Subcutaneous abdominal adipose tissue (tissue), 5 donors: ENCODE data around the gene DYNC2H1.

Experiments used
- H3K27ac ChIP-seq: one replicate; pipeline ENCODE4 v1.7.0; 2013; ENCODE audit warnings: low read depth, mild to moderate bottlenecking, inconsistent platforms, low read length, moderate library complexity
- H3K27me3 ChIP-seq, 5 donors: one replicate each; pipeline ENCODE4 v1.7.0; 2013; ENCODE audit warnings: low read length in 5 of 5, inconsistent platforms in 1 of 5; ENCODE audit not compliant: control insufficient read depth in 5 of 5, insufficient read depth in 4 of 5
- H3K36me3 ChIP-seq, 5 donors: one replicate each; pipeline ENCODE4 v1.7.0; 2013; ENCODE audit warnings: low read length in 5 of 5; ENCODE audit not compliant: control insufficient read depth in 5 of 5, insufficient read depth in 5 of 5
- H3K4me1 ChIP-seq, 5 donors: one replicate each; pipeline ENCODE4 v1.7.0; 2013; ENCODE audit warnings: low read length in 5 of 5, mild to moderate bottlenecking in 3 of 5, moderate library complexity in 1 of 5; ENCODE audit not compliant: control insufficient read depth in 5 of 5, insufficient read depth in 5 of 5
- H3K4me3 ChIP-seq, 5 donors: one replicate each; pipeline ENCODE4 v1.7.0; 2013; ENCODE audit warnings: low read length in 5 of 5, low read depth in 1 of 5
- H3K9ac ChIP-seq, 5 donors: one replicate each; pipeline ENCODE4 v1.7.0; 2013; ENCODE audit warnings: low read length in 5 of 5, mild to moderate bottlenecking in 4 of 5, moderate library complexity in 3 of 5
- H3K9me3 ChIP-seq, 5 donors: one replicate each; pipeline ENCODE4 v1.7.0; 2013; ENCODE audit warnings: low read length in 5 of 5; ENCODE audit not compliant: control insufficient read depth in 5 of 5
- donor health status: healthy.
- donor health status: healthy.
- donor health status: healthy.
- donor health status: healthy.
- donor health status: healthy.

Gene DYNC2H1

DNA sequence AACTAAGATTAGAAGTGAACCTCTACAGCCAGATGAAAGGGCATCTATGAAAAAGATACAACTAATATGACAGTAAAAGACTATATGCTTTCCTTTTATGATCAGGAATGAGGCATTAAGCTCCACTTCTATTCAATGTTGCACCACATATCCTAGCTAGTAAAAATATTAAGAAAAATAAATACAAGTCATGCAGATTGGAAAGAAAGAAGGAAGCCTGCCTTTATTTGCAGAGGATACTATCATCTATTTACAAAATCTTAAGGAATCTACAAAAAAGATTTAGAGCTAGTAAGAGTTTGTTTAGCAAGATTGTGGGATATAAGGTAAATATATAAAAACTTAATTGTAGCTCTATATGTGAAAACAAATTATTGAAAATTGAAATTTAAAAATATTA lies 308.8 kb downstream of the DYNC2H1 start:
- Histone ChIP-seq H3K27ac (no peak overlapping the region), H3K9me3 (no peaks in the 10 kb centered on the region), H3K27me3 (no peaks in the 10 kb centered on the region), H3K4me1 (no peaks in the 10 kb centered on the region), H3K9ac (no peak overlapping the region), H3K36me3 (peaks cover 0 to 7% (median 0%) of the 10 kb centered on the region in 5 donors), H3K4me3 (no peak overlapping the region)

DNA sequence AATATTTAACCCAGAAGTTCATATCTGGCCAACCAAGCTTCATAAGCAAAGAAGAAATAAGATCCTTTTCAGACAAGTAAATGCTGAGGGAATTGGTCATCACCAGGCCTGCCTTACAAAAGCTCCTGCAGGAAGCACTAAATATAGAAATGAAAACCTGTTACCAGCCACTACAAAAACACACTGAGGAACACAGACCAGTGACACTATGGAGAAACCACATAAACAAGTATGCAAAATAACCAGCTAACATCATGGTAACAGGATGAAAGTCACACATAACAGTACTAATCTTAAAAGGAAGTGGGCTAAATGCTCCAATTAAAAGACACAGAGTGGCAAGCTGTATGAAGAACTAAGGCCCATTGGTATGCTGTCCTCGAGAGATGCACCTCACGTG lies 311.4 kb downstream of the DYNC2H1 start:
- no peaks in the 10 kb centered on the region for H3K4me1 ChIP-seq
- no peak overlapping the region for H3K4me3 ChIP-seq
- no peak overlapping the region for H3K27ac ChIP-seq
- H3K36me3 ChIP-seq, result peaks cover 0 to 7% (median 0%) of the 10 kb centered on the region in 5 donors
- no peaks in the 10 kb centered on the region for H3K27me3 ChIP-seq
- H3K9ac ChIP-seq, result no peak overlapping the region
- H3K9me3 ChIP-seq, result no peaks in the 10 kb centered on the region

DNA sequence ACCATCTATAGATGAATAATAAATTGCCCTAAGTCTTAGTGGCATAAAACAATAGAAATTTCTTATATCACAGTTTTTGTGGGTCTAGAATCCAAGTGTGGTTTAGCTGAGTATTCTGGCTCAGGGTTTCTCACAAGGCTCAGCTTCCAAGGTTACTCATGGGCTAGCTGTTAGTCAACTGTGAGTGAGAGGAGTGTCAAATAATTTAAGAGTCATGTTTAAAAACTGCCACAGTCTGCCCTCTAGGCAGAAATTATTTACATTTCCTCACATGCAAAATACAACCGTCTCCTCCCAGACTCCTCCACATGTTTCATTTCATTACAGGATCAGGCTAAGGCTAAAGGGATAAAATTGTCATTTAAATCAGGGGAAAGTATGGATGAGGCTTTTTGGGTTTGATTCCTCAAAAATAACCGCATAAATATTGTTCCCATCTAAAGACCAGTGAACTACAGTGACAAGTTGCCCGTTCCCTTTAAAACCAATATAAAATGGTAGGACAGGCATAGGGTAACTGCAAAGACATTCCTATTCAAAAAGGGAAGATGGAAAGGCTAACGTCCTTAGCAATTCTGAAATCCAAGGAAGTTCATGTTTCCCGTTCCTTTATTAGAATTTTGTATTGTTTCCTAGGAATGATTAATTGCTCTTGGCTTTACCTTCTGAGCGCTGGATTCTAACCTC lies 324.3 kb downstream of the DYNC2H1 start:
- Histone ChIP-seq H3K9me3 (no peaks in the 10 kb centered on the region), H3K27ac (no peak overlapping the region), H3K27me3 (no peaks in the 10 kb centered on the region), H3K4me1 (peaks cover 0 to 4% (median 0%) of the 10 kb centered on the region in 5 donors), H3K9ac (no peak overlapping the region), H3K4me3 (no peak overlapping the region), H3K36me3 (peaks cover 0 to 11% (median 5%) of the 10 kb centered on the region in 5 donors)

DNA sequence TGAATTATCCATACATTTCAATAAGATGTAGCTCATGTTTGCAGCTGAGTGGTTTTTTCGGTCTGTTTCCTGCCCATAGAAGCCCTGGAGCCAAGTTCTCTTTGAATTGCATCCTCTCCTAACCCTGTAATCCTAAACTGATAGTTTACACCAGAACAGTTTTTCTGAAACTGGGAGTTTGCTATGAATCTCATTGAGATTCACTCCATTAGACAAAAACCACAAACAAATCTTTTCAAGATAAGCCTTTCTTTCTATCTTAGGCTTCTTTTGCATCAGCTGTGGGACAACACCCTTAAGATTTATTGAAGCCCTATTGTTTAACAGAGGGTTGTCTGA lies 324.8 kb downstream of the DYNC2H1 start:
- H3K4me3 ChIP-seq, result no peak overlapping the region
- H3K4me1 ChIP-seq, result peaks cover 0 to 4% (median 0%) of the 10 kb centered on the region in 5 donors
- peaks cover 0 to 11% (median 5%) of the 10 kb centered on the region in 5 donors for H3K36me3 ChIP-seq
- H3K9ac ChIP-seq, result no peak overlapping the region
- no peaks in the 10 kb centered on the region for H3K9me3 ChIP-seq
- no peaks in the 10 kb centered on the region for H3K27me3 ChIP-seq
- H3K27ac ChIP-seq, result no peak overlapping the region

DNA sequence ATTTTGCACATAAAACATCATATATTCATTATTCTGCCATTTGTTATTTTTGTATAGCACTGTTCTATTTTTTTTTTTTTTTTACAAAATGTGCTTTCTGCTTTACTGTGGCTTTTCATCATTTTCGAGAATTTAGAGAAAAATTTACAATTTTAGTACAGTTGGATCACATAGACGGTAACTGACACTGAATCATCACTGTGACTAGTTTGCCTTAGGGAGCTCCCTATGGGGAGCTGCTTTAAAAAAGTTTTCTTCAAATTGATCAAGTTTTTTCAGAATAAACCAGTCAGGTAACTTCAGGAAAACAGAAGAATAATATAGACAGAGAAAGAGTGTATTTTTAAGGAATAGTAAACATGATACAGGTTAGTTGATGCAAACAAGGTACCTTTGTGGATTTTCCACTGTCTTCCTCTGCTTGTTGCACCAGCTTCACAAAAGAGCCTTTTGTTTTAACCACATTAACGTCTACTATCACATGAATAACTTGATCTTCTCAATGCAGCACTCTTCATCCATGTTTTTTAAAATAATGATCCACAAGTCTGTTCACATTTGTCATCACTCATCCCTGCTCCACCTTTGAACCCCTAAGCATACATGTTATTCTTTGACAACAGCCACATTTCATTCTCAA lies 327.0 kb downstream of the DYNC2H1 start:
- Histone ChIP-seq H3K4me3 (no peak overlapping the region), H3K4me1 (peaks cover 0 to 4% (median 0%) of the 10 kb centered on the region in 5 donors), H3K9me3 (no peaks in the 10 kb centered on the region), H3K36me3 (peaks cover 2 to 11% (median 5%) of the 10 kb centered on the region in 5 donors), H3K9ac (no peak overlapping the region), H3K27me3 (no peaks in the 10 kb centered on the region), H3K27ac (no peak overlapping the region)

DNA sequence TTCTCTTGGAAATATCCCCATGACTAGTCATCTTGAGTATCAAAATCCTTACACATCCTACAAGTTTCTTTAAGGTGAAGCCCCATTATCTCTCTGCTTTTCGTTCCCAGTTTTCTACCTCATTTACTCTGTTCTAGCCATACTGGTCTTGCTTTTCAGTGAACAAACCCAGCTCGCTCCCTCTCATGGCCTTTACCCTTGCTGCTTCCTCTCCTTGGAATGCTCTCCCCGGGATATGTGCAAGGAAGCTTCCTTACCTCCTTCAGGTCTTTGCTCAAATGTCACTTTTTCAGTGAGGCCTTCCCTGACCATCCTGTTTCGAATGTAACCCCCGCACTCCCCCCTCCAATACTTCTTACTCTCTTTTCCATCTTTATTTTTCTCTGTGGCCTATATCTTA lies 331.8 kb downstream of the DYNC2H1 start:
- peaks cover 2 to 10% (median 5%) of the 10 kb centered on the region in 5 donors for H3K36me3 ChIP-seq
- H3K9ac ChIP-seq, result no peak overlapping the region
- no peaks in the 10 kb centered on the region for H3K4me1 ChIP-seq
- no peak overlapping the region for H3K4me3 ChIP-seq
- no peaks in the 10 kb centered on the region for H3K27me3 ChIP-seq
- H3K9me3 ChIP-seq, result no peaks in the 10 kb centered on the region
- H3K27ac ChIP-seq, result no peak overlapping the region

DNA sequence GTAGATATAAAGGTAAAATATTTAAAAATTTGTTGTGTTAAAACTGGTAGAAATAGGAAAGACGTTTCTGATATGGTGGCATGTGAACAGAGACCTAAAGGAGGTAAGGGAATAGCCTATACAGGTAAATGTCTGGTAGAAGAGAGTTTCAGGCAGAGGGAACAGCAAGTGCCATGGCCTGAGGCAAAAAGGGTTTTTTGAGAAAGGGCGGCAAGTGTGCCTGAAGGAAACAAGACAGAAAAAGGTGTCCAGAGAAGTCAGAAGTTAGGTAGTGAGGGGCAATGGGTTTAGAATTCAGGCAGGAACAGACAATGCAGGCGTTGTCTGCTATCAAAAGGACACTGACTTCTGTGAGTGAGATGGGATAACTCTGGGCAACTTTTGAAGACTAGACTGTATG lies 339.7 kb downstream of the DYNC2H1 start:
- Histone ChIP-seq H3K9ac (no peak overlapping the region), H3K4me3 (no peak overlapping the region), H3K27ac (no peak overlapping the region), H3K9me3 (no peaks in the 10 kb centered on the region), H3K36me3 (no peaks in the 10 kb centered on the region), H3K4me1 (no peaks in the 10 kb centered on the region), H3K27me3 (no peaks in the 10 kb centered on the region)

DNA sequence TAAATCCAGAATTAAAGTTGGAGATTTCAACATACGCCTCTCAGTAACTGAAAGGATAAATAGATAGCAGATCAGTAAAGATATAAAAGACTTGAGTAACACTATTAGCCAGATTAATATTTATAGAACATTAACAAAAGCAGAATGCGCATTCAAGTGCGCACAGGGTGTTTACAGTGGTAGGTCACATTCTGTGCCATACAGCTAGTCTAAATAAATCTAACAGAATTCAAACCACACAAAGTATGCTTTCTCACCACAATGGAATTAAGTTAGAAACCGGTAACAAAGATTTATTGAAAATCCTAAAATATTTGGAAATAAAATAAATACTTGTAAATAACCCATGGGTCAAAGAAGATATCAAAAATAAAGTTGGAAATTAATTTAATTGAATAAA lies 341.0 kb downstream of the DYNC2H1 start:
- Histone ChIP-seq H3K9me3 (no peaks in the 10 kb centered on the region), H3K27ac (no peak overlapping the region), H3K4me3 (no peak overlapping the region), H3K4me1 (no peaks in the 10 kb centered on the region), H3K9ac (no peak overlapping the region), H3K36me3 (no peaks in the 10 kb centered on the region), H3K27me3 (no peaks in the 10 kb centered on the region)

DNA sequence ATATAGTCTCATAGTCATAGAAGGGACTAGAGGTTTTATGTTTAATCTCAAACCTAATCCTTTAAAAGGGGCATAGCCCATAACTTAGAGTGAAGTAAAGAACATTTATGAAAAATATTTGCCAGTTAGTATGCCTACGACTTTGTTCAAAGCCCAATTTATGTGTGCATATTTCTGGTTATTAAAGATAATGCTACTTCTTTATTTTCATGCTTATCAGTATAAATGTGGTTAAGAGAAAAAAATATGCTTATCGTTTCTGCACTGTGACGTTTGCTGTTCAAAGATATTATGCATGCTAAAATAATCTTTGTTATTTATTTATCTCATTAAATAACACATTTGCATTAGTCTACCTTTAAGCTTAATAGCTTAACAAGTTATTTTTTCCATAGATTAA lies 343.9 kb downstream of the DYNC2H1 start:
- H3K27ac ChIP-seq, result no peak overlapping the region
- no peak overlapping the region for H3K4me3 ChIP-seq
- no peaks in the 10 kb centered on the region for H3K27me3 ChIP-seq
- H3K4me1 ChIP-seq, result no peaks in the 10 kb centered on the region
- H3K9me3 ChIP-seq, result no peaks in the 10 kb centered on the region
- H3K36me3 ChIP-seq, result peaks cover 0 to 7% (median 0%) of the 10 kb centered on the region in 5 donors
- no peak overlapping the region for H3K9ac ChIP-seq

DNA sequence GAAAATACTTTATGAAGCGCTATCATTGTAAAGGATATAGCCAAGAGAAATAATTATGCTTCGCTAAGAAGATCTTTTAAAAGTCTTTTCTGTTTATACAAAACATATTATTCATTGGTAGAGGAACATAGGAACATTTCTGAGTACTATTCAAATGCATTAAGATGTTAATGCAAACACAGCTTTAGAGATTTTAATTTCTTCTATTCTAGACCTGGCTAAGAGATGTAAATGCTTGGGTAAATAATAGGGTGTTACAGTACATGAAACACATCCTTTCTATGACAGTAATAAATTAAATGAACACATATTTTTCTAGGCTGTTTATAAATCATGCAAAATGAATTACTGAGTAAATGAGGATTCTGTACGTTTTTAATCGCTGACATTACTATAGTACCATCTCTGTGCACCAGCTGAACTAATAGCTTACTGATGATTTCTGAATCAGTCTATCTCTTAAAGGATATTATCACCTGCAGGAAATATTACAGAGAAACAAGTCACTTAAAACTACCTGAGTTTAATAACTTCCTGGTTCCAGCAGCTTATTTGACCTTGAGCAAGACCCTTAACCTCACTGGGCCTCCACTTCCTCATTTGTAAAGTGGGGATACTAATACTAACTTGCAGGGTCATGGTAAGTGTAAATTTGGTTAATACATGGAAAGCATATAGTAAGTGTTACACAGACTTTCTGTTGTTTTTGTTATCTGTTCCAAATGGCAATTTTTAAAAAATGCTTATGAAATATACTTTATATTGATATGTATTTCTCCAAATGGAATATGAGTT lies 344.9 kb downstream of the DYNC2H1 start:
- H3K27ac ChIP-seq, result no peak overlapping the region
- no peaks in the 10 kb centered on the region for H3K9me3 ChIP-seq
- no peak overlapping the region for H3K9ac ChIP-seq
- no peaks in the 10 kb centered on the region for H3K4me1 ChIP-seq
- H3K27me3 ChIP-seq, result no peaks in the 10 kb centered on the region
- peaks cover 0 to 10% (median 0%) of the 10 kb centered on the region in 5 donors for H3K36me3 ChIP-seq
- H3K4me3 ChIP-seq, result no peak overlapping the region
